Measurements from ENCODE around the gene TPK1.

- TF ChIP-seq TAF1 (IDR thresholded peaks at IDR 0.05; ENCODE audit: low read depth) (no peak), CTCF (IDR thresholded peaks at IDR 0.05; ENCODE audit: poor library complexity, severe bottlenecking) (no peak), EP300 (conservative IDR thresholded peaks at IDR 0.05; ENCODE audit: poor library complexity, severe bottlenecking) (no peak), EZH2 (IDR thresholded peaks at IDR 0.05; ENCODE audit: borderline replicate concordance, insufficient read depth, low read length, poor library complexity, severe bottlenecking) (no peak)
Observed at GRCh38 chr7:144780071-144780608, 55.7 kb downstream of the TPK1 start.
